GM13977 (cell line): ENCODE measurements around the gene NALCN.

Experiments
- DNase-seq: peaks from one replicate; pipeline ENCODE4 v3.0.0; 2012; ENCODE audit warnings: low spot score
- CTCF ChIP-seq: IDR thresholded peaks from 2 replicates; pipeline ENCODE4 v1.5.1; 2012; ENCODE audit warnings: mild to moderate bottlenecking, control low read depth; ENCODE audit not compliant: insufficient read depth; ENCODE audit errors: extremely low read depth, missing control alignments
- in situ Hi-C: fragments of 300-500 bp; cut with MboI; formaldehyde crosslinking; loops from one replicate; pipeline ENCODE4 v1.12.0; 2022; ENCODE audit warnings: low sequenced_read_pairs, low pct_unique_long_range_greater_than_20kb, mixed read lengths, inconsistent platforms; ENCODE audit not compliant: unreplicated experiment

The NALCN gene

GRCh38 chr13:101018720-101019119, 397.6 kb downstream of the NALCN start:
- in situ Hi-C loops, result no loop called here
- TF ChIP-seq CTCF, result no peak
- DNase-seq, result no peak

- no peak for TF ChIP-seq CTCF
- DNase-seq, result no peak
- in situ Hi-C loops, result no loop called here
These were observed 399.0 kb downstream of the NALCN start for GRCh38 chr13:101017123-101017872.

- in situ Hi-C loops, result no loop called here
- no peak for DNase-seq
- no peak for TF ChIP-seq CTCF
These were observed 399.8 kb downstream of the NALCN start for GRCh38 chr13:101016475-101016874.

- no peak for DNase-seq
- in situ Hi-C loops, result no loop called here
- TF ChIP-seq CTCF, result no peak
These were observed 403.1 kb downstream of the NALCN start for GRCh38 chr13:101013245-101013644.

- no peak for TF ChIP-seq CTCF
- in situ Hi-C loops, result no loop called here
- DNase-seq, result no peak
These were observed 406.2 kb downstream of the NALCN start for GRCh38 chr13:101010100-101010499.

GRCh38 chr13:101007245-101007644, 409.1 kb downstream of the NALCN start:
- no peak for DNase-seq
- in situ Hi-C loops, result no loop called here
- no peak for TF ChIP-seq CTCF
